WTC11 (cell line): ENCODE data around the gene TBC1D22A. TPM values are rescaled to one million over a fixed set of nuclear protein-coding genes. Genes with fewer than 3 reads are reported as not detected.
"Not testable (repeated sequence)": the region's sequence is repeated elsewhere in the genome, so short reads cannot be mapped to it uniquely, and the experiment has no call there.

Source experiments
- ATAC-seq: fragments of 200-7000 bp; cut with Tn5 transposase; 2 replicates; pipeline ENCODE4 v1.10.0; 2021; ENCODE audit warnings: mild to moderate bottlenecking, moderate library complexity
- CTCF ChIA-PET: fragments of 300-600 bp; sonication (Branson Sonifier 250); formaldehyde crosslinking; loops from one replicate; lab custom pipeline; 2021; ENCODE audit warnings: antibody characterized with exemption; lab: Charles Lee
- POLR2A ChIA-PET: fragments of 350-600 bp; sonication (Branson Sonifier 250); formaldehyde crosslinking; loops from one replicate; lab custom pipeline; 2021; ENCODE audit warnings: antibody characterized with exemption; lab: Charles Lee
- DNase-seq: peaks from one replicate; pipeline ENCODE4 v3.0.0; 2021; ENCODE audit warnings: low spot score
- H3K27ac Mint-ChIP-seq: 2 replicates; pipeline ENCODE4 v1.8.0; 2021; ENCODE audit warnings: mixed read lengths
- H3K27me3 Mint-ChIP-seq: 2 replicates; pipeline ENCODE4 v1.8.0; 2021; ENCODE audit warnings: low read depth, mild to moderate bottlenecking, moderate library complexity, mixed read lengths
- H3K36me3 Mint-ChIP-seq: 2 replicates; pipeline ENCODE4 v1.8.0; 2021; ENCODE audit warnings: mixed read lengths
- H3K4me1 Mint-ChIP-seq: 2 replicates; pipeline ENCODE4 v1.8.0; 2022; ENCODE audit warnings: mixed read lengths
- H3K4me3 Mint-ChIP-seq: 2 replicates; pipeline ENCODE4 v1.8.0; 2021; ENCODE audit warnings: mild to moderate bottlenecking, moderate library complexity, mixed read lengths
- H3K9me3 Mint-ChIP-seq: 2 replicates; pipeline ENCODE4 v1.8.0; 2021; ENCODE audit warnings: mixed read lengths
- CBFB ChIP-seq: sonication (generic); formaldehyde crosslinking; IDR thresholded peaks from 2 replicates; pipeline ENCODE4 v1.8.1; 2022; ENCODE audit warnings: mild to moderate bottlenecking, low read depth, missing genetic modification reagents
- ESRRA ChIP-seq: sonication (generic); formaldehyde crosslinking; IDR thresholded peaks from 2 replicates; pipeline ENCODE4 v1.8.1; 2022; ENCODE audit warnings: mild to moderate bottlenecking, missing genetic modification reagents, borderline replicate concordance
- JAZF1 ChIP-seq: fragments of 250-450 bp; sonication (Bioruptor Pico); IDR thresholded peaks from 2 replicates; pipeline ENCODE4 v1.9.0; 2021; ENCODE audit warnings: moderate library complexity, mild to moderate bottlenecking, inconsistent platforms
- MYBL2 ChIP-seq: sonication (generic); formaldehyde crosslinking; IDR thresholded peaks from 2 replicates; pipeline ENCODE4 v1.8.1; 2023; ENCODE audit warnings: mild to moderate bottlenecking, moderate library complexity, missing genetic modification reagents
- NFATC4 ChIP-seq: fragments of 250-450 bp; sonication (Bioruptor Pico); IDR thresholded peaks from 2 replicates; pipeline ENCODE4 v1.9.0; 2021; ENCODE audit warnings: mild to moderate bottlenecking
- NR1H2 ChIP-seq: sonication (generic); formaldehyde crosslinking; IDR thresholded peaks from 2 replicates; pipeline ENCODE4 v1.9.0; 2021; ENCODE audit warnings: mild to moderate bottlenecking, moderate library complexity, missing genetic modification reagents
- SOX15 ChIP-seq: fragments of 250-450 bp; sonication (Bioruptor Pico); IDR thresholded peaks from 2 replicates; pipeline ENCODE4 v1.9.0; 2021; ENCODE audit warnings: mild to moderate bottlenecking
- SP1 ChIP-seq: sonication (generic); formaldehyde crosslinking; conservative IDR thresholded peaks from 2 replicates; pipeline ENCODE4 v1.8.1; 2022; ENCODE audit warnings: missing genetic modification reagents
- TCF7 ChIP-seq: sonication (generic); formaldehyde crosslinking; IDR thresholded peaks from 2 replicates; pipeline ENCODE4 v1.8.0; 2022; ENCODE audit warnings: mild to moderate bottlenecking, low read depth, missing genetic modification reagents, moderate library complexity
- ZNF121 ChIP-seq: sonication (generic); formaldehyde crosslinking; IDR thresholded peaks from 2 replicates; pipeline ENCODE4 v1.8.0; 2023; ENCODE audit warnings: missing genetic modification reagents
- ZNF138 ChIP-seq: sonication (generic); formaldehyde crosslinking; conservative IDR thresholded peaks from 2 replicates; pipeline ENCODE4 v1.8.1; 2022; ENCODE audit warnings: mild to moderate bottlenecking, moderate library complexity, missing genetic modification reagents
- ZNF416 ChIP-seq: fragments of 250-450 bp; sonication (Bioruptor Pico); IDR thresholded peaks from 2 replicates; pipeline ENCODE4 v1.9.0; 2021; ENCODE audit warnings: mild to moderate bottlenecking, inconsistent platforms
- ZNF423 ChIP-seq: fragments of 250-450 bp; sonication (Bioruptor Pico); IDR thresholded peaks from 2 replicates; pipeline ENCODE4 v2.1.2; 2022; ENCODE audit warnings: mild to moderate bottlenecking, moderate library complexity
- total RNA-seq: library from RNA; stranded (reverse); gene quantifications from 3 replicates; pipeline ENCODE4 v1.2.3, GENCODE V29; 2021
- TF ChIP-seq, protein P1 (sequence below): fragments of 250-450 bp; sonication (Bioruptor Pico); conservative IDR thresholded peaks from 2 replicates; pipeline ENCODE4 v1.9.0; 2021; ENCODE audit warnings: mild to moderate bottlenecking
- TF ChIP-seq, protein P2 (sequence below): sonication (generic); formaldehyde crosslinking; IDR thresholded peaks from 2 replicates; pipeline ENCODE4 v1.8.1; 2022; ENCODE audit warnings: low read depth, mild to moderate bottlenecking, moderate library complexity, missing genetic modification reagents, borderline replicate concordance
- TF ChIP-seq, protein P3 (sequence below): sonication (generic); formaldehyde crosslinking; IDR thresholded peaks from 2 replicates; pipeline ENCODE4 v1.8.1; 2023; ENCODE audit warnings: mild to moderate bottlenecking, moderate library complexity, missing genetic modification reagents
- TF ChIP-seq, protein P4 (sequence below): sonication (generic); formaldehyde crosslinking; IDR thresholded peaks from 2 replicates; pipeline ENCODE4 v1.8.0; 2022; ENCODE audit warnings: mild to moderate bottlenecking, missing genetic modification reagents
- TF ChIP-seq, protein P5 (sequence below): sonication (generic); formaldehyde crosslinking; IDR thresholded peaks from 2 replicates; pipeline ENCODE4 v1.8.0; 2022; ENCODE audit warnings: mild to moderate bottlenecking, missing genetic modification reagents

The TBC1D22A gene
- total RNA-seq, 1 experiment from 2014 or later = 18.1 TPM

DNA sequence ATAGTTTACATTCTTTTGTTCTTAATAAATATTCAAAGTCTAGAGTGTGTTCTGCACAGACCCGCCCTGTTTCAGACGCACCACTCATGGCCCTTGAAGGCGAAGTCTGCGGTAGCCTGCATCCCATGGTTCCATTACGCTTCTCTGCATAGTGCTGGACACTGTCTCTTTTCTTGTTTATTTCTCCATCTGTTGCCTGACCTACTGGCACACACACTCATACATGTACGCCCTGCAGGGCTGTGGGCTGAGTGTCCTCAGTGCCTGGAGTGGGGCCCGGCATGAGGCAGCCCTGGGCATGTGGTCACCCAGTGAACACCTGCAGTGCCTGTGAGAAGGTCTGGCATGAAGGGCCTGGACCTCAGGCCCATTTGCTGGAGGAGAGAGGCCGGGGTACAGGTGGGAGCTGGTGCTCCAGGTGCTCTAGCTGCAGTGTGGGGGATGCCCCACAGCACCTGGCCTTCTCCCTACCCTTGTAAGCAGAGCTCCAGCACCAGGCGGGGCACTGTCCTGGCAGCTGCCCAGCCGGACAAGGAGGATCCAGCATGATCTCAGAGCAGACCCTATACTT is 404.1 kb downstream of the TBC1D22A start:
- no peaks in the 10 kb centered on the region for H3K4me1 Mint-ChIP-seq
- DNase-seq (no peak), ATAC-seq (no peak)
- no peak overlapping the region for H3K27ac Mint-ChIP-seq
- ChIA-PET CTCF (interaction anchor here (1.0 to 1.6 kb wide), 2 partner anchors 339 to 364 kb away, joined by 3 read pairs; no protein-coding TSS in a partner anchor), POLR2A (no interaction called here)
- peaks cover 10% of the 10 kb centered on the region for H3K9me3 Mint-ChIP-seq
- no peaks in the 10 kb centered on the region for H3K27me3 Mint-ChIP-seq
- no peak overlapping the region for H3K4me3 Mint-ChIP-seq
- TF ChIP-seq JAZF1 (CRISPR knock-in tag) (no peak), ZNF416 (CRISPR knock-in tag) (no peak), CBFB (no peak), ZNF121 (CRISPR knock-in tag) (no peak), ZNF423 (CRISPR knock-in tag) (no peak), TCF7 (no peak), ZNF138 (CRISPR knock-in tag) (no peak), ESRRA (CRISPR knock-in tag) (no peak), SP1 (CRISPR knock-in tag) (no peak)
- TF ChIP-seq, protein P1, sequence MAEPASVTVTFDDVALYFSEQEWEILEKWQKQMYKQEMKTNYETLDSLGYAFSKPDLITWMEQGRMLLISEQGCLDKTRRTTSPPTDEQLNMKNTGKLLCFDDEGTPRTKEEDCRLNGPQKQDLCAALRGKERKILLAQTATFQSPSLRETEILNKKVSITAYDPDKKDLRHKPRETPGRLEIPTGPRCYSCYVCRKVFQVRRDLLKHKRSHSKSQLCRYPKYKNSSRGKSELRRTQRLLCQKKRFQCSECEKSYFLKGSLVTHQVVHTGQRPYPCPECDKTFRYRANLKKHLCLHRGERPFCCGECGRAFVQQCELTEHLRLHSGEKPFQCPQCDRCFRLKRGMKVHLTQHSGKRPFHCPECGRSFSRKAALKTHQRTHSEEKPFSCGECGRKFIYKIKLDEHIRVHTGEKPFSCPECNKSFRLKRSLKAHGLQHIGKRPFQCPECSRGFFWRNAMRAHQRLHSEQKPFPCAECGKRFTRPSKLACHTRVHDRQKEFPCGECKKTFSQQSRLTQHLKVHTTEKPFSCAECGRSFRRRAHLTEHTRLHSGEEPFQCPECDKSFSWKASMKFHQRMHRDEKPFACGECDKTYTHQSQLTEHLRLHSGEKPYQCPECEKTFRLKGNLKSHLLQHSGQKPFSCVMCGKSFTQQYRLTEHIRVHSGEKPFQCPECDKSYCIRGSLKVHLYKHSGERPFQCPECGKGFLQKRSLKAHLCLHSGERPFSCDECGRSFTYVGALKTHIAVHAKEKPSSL (CRISPR knock-in tag) = no peak
- TF ChIP-seq, protein P2, sequence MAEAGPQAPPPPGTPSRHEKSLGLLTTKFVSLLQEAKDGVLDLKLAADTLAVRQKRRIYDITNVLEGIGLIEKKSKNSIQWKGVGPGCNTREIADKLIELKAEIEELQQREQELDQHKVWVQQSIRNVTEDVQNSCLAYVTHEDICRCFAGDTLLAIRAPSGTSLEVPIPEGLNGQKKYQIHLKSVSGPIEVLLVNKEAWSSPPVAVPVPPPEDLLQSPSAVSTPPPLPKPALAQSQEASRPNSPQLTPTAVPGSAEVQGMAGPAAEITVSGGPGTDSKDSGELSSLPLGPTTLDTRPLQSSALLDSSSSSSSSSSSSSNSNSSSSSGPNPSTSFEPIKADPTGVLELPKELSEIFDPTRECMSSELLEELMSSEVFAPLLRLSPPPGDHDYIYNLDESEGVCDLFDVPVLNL (CRISPR knock-in tag) = no peak
- TF ChIP-seq, protein P3, sequence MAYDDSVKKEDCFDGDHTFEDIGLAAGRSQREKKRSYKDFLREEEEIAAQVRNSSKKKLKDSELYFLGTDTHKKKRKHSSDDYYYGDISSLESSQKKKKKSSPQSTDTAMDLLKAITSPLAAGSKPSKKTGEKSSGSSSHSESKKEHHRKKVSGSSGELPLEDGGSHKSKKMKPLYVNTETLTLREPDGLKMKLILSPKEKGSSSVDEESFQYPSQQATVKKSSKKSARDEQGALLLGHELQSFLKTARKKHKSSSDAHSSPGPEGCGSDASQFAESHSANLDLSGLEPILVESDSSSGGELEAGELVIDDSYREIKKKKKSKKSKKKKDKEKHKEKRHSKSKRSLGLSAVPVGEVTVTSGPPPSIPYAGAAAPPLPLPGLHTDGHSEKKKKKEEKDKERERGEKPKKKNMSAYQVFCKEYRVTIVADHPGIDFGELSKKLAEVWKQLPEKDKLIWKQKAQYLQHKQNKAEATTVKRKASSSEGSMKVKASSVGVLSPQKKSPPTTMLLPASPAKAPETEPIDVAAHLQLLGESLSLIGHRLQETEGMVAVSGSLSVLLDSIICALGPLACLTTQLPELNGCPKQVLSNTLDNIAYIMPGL (CRISPR knock-in tag) = no peak
- TF ChIP-seq, protein P4, sequence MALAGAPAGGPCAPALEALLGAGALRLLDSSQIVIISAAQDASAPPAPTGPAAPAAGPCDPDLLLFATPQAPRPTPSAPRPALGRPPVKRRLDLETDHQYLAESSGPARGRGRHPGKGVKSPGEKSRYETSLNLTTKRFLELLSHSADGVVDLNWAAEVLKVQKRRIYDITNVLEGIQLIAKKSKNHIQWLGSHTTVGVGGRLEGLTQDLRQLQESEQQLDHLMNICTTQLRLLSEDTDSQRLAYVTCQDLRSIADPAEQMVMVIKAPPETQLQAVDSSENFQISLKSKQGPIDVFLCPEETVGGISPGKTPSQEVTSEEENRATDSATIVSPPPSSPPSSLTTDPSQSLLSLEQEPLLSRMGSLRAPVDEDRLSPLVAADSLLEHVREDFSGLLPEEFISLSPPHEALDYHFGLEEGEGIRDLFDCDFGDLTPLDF (CRISPR knock-in tag) = no peak
- TF ChIP-seq, protein P5, sequence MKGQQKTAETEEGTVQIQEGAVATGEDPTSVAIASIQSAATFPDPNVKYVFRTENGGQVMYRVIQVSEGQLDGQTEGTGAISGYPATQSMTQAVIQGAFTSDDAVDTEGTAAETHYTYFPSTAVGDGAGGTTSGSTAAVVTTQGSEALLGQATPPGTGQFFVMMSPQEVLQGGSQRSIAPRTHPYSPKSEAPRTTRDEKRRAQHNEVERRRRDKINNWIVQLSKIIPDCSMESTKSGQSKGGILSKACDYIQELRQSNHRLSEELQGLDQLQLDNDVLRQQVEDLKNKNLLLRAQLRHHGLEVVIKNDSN (CRISPR knock-in tag) = no peak
- H3K36me3 Mint-ChIP-seq = peaks cover 11% of the 10 kb centered on the region

DNA sequence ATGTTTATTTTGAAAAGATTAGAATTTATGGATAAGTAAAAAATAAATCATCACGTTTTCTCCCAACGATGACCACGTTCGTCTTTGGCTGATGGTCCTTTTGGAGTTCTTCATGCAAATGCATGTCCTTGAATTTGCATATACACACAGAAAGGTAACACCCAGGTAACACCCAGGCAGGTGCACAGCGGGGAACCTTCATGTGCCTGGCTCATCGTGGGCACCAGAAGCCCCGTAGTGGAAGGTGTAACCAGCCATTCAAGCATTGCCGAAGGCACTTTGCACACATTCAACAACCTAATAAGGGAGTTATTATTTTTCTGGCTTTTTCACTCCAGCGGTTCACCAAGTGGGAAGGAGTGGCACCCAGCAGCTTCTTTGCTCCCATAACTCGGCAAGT is 404.6 kb downstream of the TBC1D22A start:
- ATAC-seq (no peak), DNase-seq (no peak)
- Mint-ChIP-seq H3K27me3 (no peaks in the 10 kb centered on the region), H3K36me3 (peaks cover 11% of the 10 kb centered on the region), H3K9me3 (peaks cover 10% of the 10 kb centered on the region), H3K27ac (no peak overlapping the region), H3K4me3 (no peak overlapping the region), H3K4me1 (no peaks in the 10 kb centered on the region)
- ChIA-PET CTCF (interaction anchor here (1.0 kb wide), 1 partner anchor 340 kb away, joined by 3 read pairs; no protein-coding TSS in a partner anchor), POLR2A (no interaction called here)
- TF ChIP-seq NFATC4 (no peak), MYBL2 (CRISPR knock-in tag) (no peak), NR1H2 (CRISPR knock-in tag) (no peak), SOX15 (CRISPR knock-in tag) (no peak)
- TF ChIP-seq, protein P4 (CRISPR knock-in tag) = no peak
- TF ChIP-seq, protein P1 (CRISPR knock-in tag) = no peak

DNA sequence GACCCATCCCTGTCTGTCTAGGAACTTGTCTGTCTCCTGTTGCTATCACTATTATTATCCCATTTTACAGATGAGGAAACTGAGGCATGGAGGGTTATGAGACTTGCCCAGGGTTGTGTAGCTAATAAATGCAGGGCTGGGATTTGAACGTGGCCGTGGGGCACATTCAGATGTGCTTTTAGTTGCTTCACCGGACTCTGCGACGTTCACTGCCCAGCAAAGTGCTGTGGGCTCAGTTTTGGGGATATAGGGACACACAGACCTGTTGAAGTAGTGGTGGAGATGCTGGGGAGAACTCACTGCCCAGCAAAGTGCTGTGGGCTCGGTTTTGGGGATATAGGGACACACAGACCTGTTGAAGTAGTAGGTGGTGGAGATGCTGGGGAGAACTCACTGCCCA is 405.5 kb downstream of the TBC1D22A start:
- H3K4me3 Mint-ChIP-seq, ATAC-seq, CTCF ChIA-PET, POLR2A ChIA-PET, DNase-seq, H3K27ac Mint-ChIP-seq, H3K27me3 Mint-ChIP-seq, H3K4me1 Mint-ChIP-seq: not testable (repeated sequence)
- H3K36me3 Mint-ChIP-seq = peaks cover 11% of the 10 kb centered on the region
- peaks cover 10% of the 10 kb centered on the region for H3K9me3 Mint-ChIP-seq
